Activated CD8-positive, alpha-beta T cell treated with anti-CD3 and anti-CD28 coated beads for 36 hours (primary cell): ENCODE results near the gene MRPS6. TPM values are rescaled to one million over a fixed set of nuclear protein-coding genes. Genes with fewer than 3 reads are reported as not detected.

Experiments used
- ATAC-seq: fragments of 200-7000 bp; cut with Tn5 transposase; one replicate; pipeline ENCODE4 v1.10.0; 2021; ENCODE audit warnings: mild to moderate bottlenecking, moderate library complexity
- CTCF ChIA-PET: fragments of 350-600 bp; sonication (Branson Sonifier 250); formaldehyde crosslinking; loops from one replicate; lab custom pipeline; 2021; ENCODE audit warnings: antibody characterized with exemption; lab: Charles Lee
- POLR2A ChIA-PET: fragments of 350-600 bp; sonication (Branson Sonifier 250); formaldehyde crosslinking; loops from one replicate; lab custom pipeline; 2021; ENCODE audit warnings: antibody characterized with exemption; lab: Charles Lee
- DNase-seq: peaks from one replicate; pipeline ENCODE4 v3.0.0-alpha.2; 2020
- H3K27ac Mint-ChIP-seq: one replicate; pipeline ENCODE4 v1.8.0; 2021; ENCODE audit warnings: mild to moderate bottlenecking, mixed read lengths
- H3K27me3 Mint-ChIP-seq: one replicate; pipeline ENCODE4 v1.8.0; 2021; ENCODE audit warnings: mixed read lengths
- H3K36me3 Mint-ChIP-seq: one replicate; pipeline ENCODE4 v1.8.0; 2021; ENCODE audit warnings: low read depth, mixed read lengths
- H3K4me1 Mint-ChIP-seq: one replicate; pipeline ENCODE4 v1.8.0; 2021; ENCODE audit warnings: low read depth, mixed read lengths
- H3K4me3 Mint-ChIP-seq: one replicate; pipeline ENCODE4 v1.8.0; 2021; ENCODE audit warnings: mild to moderate bottlenecking, moderate library complexity, mixed read lengths
- H3K9me3 Mint-ChIP-seq: one replicate; pipeline ENCODE4 v1.8.0; 2021; ENCODE audit warnings: mixed read lengths
- intact Hi-C: fragments of 100-400 bp; cut with micrococcal nuclease; formaldehyde crosslinking; loops from one replicate; pipeline ENCODE4 v1.10.0; 2022
- total RNA-seq, 2 experiments: library from RNA; stranded (reverse); gene quantifications; one replicate each; pipeline ENCODE4 v1.2.3, GENCODE V29; 2021
- TF ChIP-seq, protein P1 (sequence below): fragments of 200-600 bp; IDR thresholded peaks from one replicate; pipeline ENCODE4 v1.8.0; 2022; ENCODE audit warnings: antibody characterized with exemption, mild to moderate bottlenecking

MRPS6 gene
- total RNA-seq, 2 experiments from 2014 or later, result 93.9 to 95.2 TPM

DNA sequence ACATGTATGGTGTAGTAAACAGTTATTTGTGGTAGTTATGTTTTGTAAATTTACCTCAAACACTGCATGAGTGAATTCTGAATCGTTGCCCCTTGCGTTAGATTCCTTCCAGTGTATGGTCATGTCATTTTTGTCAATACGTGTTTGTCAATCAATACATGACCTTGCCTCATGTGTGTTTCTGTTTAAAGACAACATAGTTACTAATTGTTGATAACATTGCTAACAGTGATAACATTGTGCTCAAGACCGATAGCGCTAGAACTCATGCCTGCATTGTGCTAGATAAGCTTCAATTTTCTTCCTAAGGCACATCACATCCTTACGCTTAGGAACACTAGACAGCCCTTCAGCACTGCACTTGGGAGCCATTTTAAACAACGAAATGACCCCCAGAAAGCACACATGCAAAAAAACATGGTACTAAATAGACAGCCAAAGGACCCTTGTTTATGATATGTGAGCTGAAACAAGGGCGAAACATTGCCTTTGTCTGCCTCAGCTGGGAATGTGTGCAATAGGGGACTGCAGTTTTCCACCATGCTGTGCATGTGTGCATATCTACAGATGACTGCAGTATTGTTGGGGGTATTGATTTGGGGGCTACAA, 37.3 kb downstream of the MRPS6 start:
- ATAC-seq (no peak), DNase-seq (no peak)
- Mint-ChIP-seq H3K36me3 (peaks cover 62% of the 10 kb centered on the region), H3K4me1 (peaks cover 64% of the 10 kb centered on the region), H3K27ac (no peak overlapping the region), H3K4me3 (no peak overlapping the region), H3K9me3 (no peaks in the 10 kb centered on the region), H3K27me3 (no peaks in the 10 kb centered on the region)
- POLR2A ChIA-PET, result interaction anchor here (1.0 kb wide), 1 partner anchor 35 kb away, joined by 3 read pairs; no protein-coding TSS in a partner anchor
- TF ChIP-seq, protein P1, sequence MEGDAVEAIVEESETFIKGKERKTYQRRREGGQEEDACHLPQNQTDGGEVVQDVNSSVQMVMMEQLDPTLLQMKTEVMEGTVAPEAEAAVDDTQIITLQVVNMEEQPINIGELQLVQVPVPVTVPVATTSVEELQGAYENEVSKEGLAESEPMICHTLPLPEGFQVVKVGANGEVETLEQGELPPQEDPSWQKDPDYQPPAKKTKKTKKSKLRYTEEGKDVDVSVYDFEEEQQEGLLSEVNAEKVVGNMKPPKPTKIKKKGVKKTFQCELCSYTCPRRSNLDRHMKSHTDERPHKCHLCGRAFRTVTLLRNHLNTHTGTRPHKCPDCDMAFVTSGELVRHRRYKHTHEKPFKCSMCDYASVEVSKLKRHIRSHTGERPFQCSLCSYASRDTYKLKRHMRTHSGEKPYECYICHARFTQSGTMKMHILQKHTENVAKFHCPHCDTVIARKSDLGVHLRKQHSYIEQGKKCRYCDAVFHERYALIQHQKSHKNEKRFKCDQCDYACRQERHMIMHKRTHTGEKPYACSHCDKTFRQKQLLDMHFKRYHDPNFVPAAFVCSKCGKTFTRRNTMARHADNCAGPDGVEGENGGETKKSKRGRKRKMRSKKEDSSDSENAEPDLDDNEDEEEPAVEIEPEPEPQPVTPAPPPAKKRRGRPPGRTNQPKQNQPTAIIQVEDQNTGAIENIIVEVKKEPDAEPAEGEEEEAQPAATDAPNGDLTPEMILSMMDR, result no peak
- CTCF ChIA-PET, result interaction anchor here (1.0 to 1.3 kb wide), 2 partner anchors 18 to 187 kb away, joined by 3 read pairs; no protein-coding TSS in a partner anchor
- intact Hi-C loops, result no loop called here

DNA sequence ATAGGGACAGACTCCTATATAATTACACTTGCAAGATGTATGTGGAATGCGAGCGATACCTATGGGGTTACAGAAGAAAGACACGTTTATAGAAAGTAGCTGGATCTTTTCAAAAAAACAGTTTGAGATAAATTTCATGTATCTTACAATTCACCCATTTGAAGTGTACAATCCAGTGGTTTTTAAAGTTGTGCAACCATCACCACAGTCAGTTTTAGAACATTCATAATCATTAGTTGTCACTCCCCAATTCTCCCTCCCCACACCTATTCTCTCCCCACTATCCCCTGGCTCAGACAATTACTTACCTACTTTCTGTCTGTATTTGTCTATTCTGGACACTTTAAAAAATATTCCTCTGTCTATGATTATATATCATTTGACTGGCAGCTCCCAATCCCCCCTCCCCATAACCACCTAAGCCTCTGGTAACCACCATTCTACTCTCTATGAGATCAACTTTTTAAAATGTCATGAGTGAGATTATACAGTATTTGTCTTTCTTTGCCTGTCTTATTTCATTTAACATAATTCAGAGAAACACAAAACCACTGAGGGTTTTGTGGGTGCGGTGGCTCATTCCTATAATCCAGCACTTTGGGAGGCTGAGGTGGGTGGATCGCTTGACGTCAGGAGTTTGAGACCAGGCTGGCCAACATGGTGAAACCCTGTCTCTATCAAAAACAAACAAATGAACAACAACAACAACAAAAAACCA, 39.1 kb downstream of the MRPS6 start:
- no peak overlapping the region for H3K27ac Mint-ChIP-seq
- intact Hi-C loops, result no loop called here
- TF ChIP-seq, protein P1, result no peak
- no peaks in the 10 kb centered on the region for H3K27me3 Mint-ChIP-seq
- no peak overlapping the region for H3K4me3 Mint-ChIP-seq
- H3K4me1 Mint-ChIP-seq, result peaks cover 55% of the 10 kb centered on the region
- ChIA-PET CTCF (interaction anchor here (0.8 to 1.6 kb wide), 3 partner anchors 17 to 89 kb away, joined by 3 to 4 read pairs (median 4); no protein-coding TSS in a partner anchor), POLR2A (no interaction called here)
- H3K36me3 Mint-ChIP-seq, result peaks cover 61% of the 10 kb centered on the region
- no peak for ATAC-seq
- DNase-seq, result no peak
- no peaks in the 10 kb centered on the region for H3K9me3 Mint-ChIP-seq

DNA sequence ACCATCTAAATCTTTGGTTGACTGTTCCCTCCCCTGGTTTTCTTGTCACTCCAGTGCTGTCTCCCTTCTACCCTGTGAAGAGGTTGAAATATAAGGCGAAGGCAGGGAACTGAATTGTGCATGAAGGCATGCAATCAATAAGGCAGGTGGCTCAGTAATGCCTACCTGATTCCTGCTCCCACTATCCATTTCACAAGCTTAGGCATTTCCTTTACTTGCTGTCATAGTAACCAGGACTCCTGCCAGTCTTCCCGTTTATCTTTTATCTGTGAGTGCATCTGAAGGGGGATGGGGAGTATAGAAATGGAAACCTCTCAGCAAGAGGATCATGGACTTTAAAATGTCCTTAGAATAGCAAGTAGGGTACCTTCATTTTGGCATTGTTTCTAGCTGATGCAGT, 40.5 kb downstream of the MRPS6 start:
- Mint-ChIP-seq H3K36me3 (peaks cover 56% of the 10 kb centered on the region), H3K27me3 (no peaks in the 10 kb centered on the region), H3K4me3 (no peak overlapping the region), H3K4me1 (peaks cover 49% of the 10 kb centered on the region), H3K9me3 (no peaks in the 10 kb centered on the region), H3K27ac (no peak overlapping the region)
- DNase-seq (no peak), ATAC-seq (no peak)
- TF ChIP-seq, protein P1, result no peak
- intact Hi-C loops, result no loop called here
- POLR2A ChIA-PET, result no interaction called here
- CTCF ChIA-PET, result interaction anchor here (1.1 to 1.6 kb wide), 4 partner anchors 10 to 190 kb away, joined by 3 to 11 read pairs (median 6); no protein-coding TSS in a partner anchor

DNA sequence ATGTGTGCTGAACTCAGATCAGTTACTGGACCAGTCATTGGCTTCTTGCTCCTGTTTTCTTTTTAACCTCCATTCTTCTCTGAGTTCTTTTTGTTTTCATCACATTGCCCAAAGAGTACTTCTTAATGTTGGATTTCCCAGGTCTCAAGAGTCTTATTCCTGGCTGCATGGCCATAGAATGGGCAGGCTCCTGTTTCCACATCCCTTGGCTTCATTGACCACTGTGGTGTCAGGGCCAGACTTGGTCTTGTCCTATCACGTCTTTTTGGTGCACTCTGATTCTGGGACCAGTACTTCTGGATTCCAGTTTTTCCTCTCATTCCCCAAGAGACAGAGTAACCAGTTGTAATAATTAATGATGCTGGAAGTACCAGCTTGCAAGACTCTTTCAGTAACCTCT, 41.8 kb downstream of the MRPS6 start:
- CTCF ChIA-PET, result interaction anchor here (1.0 to 1.1 kb wide), 2 partner anchors 24 to 191 kb away, joined by 3 read pairs; no protein-coding TSS in a partner anchor
- DNase-seq (no peak), ATAC-seq (no peak)
- H3K27me3 Mint-ChIP-seq, result no peaks in the 10 kb centered on the region
- no peak overlapping the region for H3K4me3 Mint-ChIP-seq
- POLR2A ChIA-PET, result no interaction called here
- TF ChIP-seq, protein P1, result no peak
- H3K36me3 Mint-ChIP-seq, result peaks cover 48% of the 10 kb centered on the region
- H3K9me3 Mint-ChIP-seq, result no peaks in the 10 kb centered on the region
- intact Hi-C loops, result no loop called here
- no peak overlapping the region for H3K27ac Mint-ChIP-seq
- H3K4me1 Mint-ChIP-seq, result peaks cover 48% of the 10 kb centered on the region

DNA sequence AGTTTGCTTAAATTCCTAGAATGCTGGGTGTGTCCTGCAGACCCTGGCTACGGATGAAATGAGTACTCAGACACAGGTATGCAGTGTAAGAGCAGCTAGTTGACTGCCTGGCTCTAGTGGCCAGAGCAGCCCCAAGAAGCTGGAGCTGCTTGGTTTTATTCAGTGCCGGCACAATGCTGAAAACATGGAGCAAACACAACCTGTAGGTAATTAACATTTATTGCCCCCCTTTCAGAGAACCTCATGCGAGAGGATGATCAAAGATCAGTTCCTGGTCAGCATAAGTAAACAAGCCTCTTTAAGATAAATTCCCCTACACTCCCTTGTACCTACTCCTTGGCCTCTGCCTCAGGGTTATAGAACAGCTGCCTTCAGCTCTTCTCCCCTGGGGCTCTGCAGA, 43.2 kb downstream of the MRPS6 start:
- peaks cover 45% of the 10 kb centered on the region for H3K4me1 Mint-ChIP-seq
- ATAC-seq (no peak), DNase-seq (no peak)
- H3K36me3 Mint-ChIP-seq, result peaks cover 44% of the 10 kb centered on the region
- TF ChIP-seq, protein P1, result no peak
- intact Hi-C loops, result no loop called here
- ChIA-PET CTCF (interaction anchor here (1.1 to 1.4 kb wide), 2 partner anchors 25 to 193 kb away, joined by 3 read pairs; no protein-coding TSS in a partner anchor), POLR2A (no interaction called here)
- no peak overlapping the region for H3K4me3 Mint-ChIP-seq
- H3K27me3 Mint-ChIP-seq, result no peaks in the 10 kb centered on the region
- no peaks in the 10 kb centered on the region for H3K9me3 Mint-ChIP-seq
- no peak overlapping the region for H3K27ac Mint-ChIP-seq
